ENCODE data around the gene OR2AT4.
A peak's percentile ranks its signal among the peaks of the same experiment; 100 is the strongest.
"Not testable (repeated sequence)": the region's sequence is repeated elsewhere in the genome, so short reads cannot be mapped to it uniquely, and the experiment has no call there.

Gene OR2AT4

DNA sequence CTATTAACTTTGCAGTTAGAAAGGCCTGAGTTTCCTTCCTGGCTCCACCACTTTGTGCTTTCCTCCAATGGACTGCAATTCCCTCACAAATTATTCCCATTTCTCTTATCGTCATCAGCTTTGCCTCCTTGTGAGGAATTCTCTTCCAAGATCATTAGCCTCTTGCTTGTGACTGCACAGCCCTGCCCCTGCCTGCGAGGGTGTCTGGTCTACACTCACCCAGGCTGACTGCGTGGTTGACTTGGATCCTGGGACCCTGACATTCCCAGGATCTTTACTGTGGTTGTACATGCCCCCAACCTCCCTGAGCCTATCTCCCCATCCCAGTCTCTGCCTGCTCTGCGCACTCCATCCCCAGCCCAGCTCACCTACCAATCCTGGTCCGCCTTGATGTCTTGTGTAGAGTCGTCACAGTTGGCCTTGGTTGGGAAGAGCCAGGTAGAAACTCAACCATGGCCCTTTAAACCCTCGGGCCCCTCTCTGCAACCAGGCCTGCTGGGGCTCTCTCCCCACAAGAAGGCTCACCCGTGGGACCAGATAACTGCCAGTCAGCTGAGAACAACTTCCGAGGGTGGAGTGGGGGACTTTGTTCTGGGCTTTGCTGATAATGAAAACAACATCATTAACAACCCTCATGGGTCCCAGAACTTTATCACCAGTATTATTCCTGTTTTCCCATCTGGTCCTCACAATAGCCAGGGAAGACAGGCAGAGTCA, at the start of gene OR2AT4:
TSS of gene OR2AT4 (minus strand) at position 421 of the 717 bp plus-strand sequence.
- no peak for DNase-seq

DNA sequence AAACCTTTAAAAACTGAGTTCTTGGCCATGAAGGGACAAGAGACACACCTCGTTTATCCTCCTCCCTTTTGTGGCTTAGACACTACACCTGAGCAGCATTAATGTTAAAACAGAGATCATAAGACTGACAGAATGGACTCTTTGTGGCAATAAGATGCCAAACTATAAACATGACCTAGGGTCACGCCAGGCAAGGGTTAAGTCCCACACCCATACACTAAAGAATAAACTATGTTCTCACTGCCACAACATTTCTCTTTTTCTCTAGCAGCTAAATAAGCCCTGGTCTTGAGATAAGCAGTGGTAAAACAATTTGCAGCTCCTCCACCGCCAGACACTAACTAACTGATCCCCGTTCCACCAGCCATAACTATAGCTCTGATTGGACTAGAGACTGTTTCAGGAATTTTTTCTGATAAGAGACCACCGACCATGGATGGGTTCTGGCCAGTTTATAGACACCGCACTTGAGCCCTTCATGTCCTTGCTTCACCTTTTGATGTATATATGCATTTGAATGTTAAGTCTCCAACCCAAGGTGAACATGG, 49.4 kb upstream of the OR2AT4 start:
- DNase-seq, result no peak

DNA sequence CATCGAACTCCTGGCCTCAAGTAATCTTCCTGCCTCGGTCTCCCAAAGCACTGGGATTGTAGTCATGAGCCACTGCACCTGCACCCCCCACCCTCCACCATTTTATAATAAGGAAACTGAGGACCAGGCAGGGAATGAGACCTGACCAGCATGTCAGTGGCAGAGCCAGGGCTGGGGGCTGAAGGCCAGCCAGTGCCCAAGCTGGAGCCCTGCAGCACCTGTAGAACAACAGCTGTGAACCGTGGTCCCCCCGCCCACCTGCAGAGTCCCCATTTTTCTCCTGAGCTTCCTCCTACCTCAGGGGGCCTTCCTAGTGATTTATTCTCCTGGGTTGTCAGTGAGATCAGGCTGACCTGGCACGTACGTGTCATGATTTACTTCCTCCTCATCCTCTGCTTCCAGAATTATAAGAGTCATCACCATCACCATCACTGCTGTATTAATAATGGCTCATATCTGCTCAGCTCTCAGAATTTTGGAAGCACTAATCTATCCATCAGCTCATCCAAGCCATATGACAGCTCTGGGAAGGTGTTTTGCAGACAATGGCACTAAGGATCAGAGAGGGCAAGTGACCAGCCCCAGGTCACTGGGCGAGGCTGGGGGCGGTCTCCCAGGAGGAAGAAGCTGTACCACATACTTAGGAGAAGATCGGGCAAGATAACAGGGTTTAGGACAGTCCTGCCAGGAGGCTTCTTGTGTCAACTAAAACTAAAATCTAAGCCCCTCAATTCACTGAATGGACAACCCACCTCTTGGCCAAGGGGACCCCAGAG, 48.7 kb upstream of the OR2AT4 start:
- DNase-seq, result no peak

DNA sequence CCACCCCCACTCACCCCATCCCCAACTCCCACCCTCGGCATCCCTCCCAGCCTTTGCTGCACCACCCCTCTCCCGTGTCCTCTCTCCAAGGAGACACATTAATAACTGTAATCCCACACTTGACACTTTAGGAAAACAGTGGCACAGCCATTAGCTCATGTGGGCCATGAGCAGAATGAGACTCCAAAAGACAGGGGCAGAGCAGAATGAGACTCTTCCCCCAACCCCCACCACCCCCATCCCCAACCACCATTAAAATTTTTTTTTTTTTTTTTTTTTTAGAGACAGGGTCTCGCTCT, 48.0 kb upstream of the OR2AT4 start:
- DNase-seq, result no peak

DNA sequence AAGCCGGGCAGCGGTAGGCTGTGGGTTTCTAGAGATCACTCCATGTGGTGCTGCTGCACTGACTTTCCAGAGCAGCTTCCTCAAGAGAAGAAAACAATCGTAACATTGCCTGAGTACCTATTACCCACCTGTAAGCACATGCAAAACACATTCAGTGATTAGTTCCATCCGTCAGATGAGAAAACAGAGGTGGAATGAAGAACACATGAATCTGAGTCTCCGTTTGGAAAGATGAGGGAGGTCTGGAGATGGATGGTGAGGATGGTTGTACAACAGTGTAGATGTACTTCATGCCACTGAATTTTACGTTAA, 46.7 kb upstream of the OR2AT4 start:
- DNase-seq, result no peak

DNA sequence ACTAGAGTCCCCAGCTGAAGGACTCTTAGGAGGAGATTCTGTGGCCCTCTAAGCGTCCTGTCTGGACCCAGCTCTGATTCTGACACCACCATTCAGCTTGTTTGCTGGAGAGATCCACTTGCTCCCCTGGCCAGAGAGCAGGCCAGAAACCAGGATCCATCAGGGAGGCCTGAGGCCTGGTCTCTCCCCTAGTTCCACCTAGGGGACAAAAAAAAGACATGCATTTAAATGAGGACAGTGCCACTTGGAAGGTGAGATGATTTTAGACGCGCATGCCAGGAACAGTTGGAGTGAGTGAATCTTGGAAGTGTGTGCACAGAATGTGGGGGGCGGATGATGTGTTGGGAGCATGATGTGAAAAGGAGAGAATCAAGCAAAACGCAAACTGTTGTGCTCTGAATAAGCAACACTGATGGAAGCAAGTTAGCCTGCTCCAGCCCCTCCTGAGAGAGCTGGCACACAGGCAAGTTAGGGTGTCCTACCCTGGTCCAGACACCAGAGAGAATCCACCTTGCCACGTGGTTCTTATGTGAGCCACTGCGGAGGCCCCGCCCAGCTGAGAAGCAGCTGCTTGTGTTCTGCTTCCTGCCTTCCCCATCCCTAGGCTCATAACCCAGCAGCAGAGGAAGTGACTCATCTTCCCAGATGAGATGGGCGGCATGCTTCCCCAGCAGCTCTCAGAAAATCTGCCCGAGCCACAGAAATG, 46.2 kb upstream of the OR2AT4 start:
- DNase-seq, result peak; percentile 84

DNA sequence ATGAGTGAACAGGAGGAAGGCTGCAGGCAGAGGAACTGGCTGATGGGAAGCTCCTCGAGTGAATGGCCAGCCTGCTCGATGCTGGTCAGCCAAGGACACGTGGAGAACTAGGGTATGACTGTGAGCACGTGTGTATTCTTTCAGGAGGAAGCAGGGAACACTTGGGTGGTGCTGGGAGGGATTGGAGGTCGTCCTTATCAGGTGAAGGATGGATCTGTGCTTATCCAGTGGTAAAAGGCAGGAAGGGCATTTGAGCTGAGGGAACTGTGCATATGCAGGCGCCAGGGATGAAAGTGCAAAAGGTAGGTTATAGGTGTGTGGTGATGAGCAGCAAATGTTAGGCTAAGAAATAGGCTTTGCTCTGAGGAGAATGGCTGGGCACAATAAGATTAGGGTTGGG, 44.5 kb upstream of the OR2AT4 start:
- no peak for DNase-seq

DNA sequence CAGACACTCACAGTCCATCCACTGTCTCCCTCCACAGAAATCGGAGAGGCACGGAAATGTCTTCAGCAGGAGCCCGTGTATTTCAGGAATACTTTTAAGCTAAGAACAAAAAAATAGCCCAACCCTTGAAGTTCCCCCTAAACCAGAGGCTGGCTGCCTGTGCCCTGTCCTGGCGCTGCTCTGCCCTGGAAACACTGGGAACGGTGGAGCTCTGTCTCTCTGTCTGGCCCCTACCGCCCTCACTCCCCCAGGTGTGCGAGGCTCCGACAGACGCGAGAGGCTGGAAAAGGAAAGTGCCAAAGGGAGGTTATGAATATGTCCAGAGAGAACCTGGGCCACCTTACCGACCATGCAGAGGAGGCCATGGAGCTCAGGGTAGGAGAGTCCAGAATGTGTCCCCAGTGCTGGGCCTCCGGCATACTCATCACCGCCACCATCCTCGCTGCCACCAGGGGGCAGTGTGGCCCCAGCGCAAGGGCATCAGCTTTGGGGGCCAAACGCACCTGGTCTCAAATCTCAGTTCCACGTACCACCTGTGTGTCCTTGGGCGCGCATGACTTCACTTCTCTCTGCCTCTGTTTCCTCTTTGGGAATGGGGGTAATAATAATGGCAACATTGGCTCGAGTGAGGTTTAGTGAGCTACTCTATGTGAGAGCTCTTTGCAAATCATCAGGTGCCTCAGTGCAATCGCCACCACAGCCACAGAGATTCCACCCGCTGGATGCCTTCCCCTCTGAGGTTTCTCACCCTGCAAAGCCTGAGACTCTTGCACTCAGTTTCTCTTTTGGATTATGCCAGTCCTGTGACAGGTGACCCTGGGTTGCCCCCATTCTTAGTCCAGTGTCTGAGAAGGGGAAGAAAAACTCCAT, 43.8 kb upstream of the OR2AT4 start:
- DNase-seq, result peak; percentile 69

DNA sequence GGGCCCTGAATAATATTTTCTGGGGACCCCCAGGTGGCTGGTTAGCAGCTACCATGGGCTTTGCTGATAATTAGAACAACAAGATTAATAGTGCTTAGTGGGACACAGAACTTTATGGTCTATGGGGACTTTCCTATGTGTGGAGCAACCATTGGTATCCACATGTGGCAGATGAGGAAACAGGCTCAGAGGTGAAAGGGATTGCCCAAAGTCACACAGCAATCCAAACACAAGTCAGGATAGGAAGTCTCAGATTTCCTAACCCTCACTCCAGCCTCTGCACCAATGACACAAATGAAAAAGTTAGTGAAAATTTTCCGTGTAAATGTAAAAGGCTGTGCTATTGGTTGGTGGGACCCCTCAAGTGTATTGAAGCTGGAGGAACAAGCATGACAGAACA, 39.0 kb upstream of the OR2AT4 start:
- no peak for DNase-seq

DNA sequence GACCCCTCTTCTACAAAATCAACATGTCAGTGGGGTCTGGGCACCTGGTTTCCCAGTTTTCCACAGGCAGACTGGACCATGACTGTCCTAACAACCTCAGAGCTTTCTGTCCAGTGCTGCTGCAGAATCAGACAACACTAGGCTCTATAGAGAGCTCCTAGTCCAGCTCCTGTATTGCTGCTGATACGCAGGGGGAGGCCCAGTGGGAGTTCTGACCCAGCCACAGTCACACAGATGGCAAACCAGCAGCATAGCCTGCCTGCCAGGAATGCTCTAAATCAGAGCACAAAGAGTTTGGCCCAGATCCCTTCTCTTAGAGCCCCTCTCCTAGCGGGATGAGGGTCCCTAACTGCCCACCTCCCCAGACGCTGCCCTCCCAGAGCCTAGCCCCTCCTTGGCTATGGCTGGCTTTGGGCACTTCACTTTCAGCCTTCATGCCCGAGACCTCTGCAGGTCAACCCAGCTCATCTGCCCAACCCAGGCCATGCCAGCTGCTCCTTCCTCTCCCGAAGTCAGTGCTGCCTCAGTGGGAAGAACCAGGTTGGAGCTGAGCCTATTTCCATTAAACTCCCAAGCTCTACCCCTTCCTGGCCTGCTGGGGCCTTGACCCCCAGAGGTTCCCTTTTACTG, 38.5 kb upstream of the OR2AT4 start:
- DNase-seq, result peak; percentile 45

DNA sequence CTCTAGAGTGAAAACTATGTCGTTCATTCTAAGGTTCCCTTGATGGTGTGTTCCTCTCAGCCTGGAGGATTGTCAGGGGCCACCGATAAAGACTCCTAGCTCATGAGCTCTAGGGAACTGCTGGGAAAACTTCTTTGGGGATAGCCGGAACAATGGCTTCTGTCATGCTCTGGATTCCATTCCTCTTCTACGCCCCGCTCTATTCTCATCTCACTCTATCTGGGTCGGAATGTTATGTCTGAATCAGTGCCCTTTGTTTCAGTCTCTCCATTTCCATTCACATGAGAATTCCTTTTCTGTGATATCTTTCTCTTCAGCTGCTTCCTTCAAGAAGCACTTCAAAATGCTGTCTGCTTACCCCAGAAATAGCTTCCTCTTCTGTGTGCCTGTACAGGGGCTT, 37.3 kb upstream of the OR2AT4 start:
- no peak for DNase-seq

DNA sequence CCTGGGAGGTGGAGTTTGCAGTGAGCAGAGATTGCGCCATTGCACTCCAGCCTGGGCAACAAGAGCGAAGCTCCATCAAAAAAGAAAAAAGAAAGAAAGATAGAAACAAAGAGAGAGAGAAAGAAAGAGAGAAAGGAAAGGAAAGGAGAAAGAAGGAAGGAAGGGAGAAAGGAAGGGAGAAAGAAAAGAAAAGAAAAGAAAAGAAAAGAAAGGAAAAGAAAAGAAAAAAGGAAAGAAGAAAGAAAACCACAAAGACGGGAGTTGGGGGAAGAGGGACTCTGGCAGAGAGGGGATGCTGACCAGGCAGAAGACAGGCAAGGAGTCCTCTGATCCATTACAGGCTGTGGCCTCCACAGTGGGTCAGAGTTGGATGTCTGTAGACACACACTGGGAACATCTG, 35.4 kb upstream of the OR2AT4 start:
- DNase-seq, result no peak

DNA sequence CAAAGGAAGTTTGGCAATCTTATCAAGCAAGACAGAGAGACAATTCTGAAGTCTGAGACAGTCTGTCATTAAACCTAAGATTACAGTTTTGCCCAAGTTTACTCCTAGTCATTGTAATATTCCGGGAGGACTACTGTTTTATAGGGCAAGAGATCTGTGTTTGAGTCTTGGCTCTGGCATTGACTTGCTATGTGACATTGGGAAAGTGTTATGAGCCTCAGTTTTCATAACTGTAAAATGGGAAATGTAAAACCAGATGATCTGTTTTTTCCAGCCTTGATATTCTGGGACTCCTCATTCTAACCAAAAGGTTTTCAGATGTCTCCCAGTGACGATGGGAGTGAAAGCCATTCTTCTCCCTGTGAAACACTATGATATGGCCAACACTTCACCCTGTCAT, 29.9 kb upstream of the OR2AT4 start:
- DNase-seq, result no peak

DNA sequence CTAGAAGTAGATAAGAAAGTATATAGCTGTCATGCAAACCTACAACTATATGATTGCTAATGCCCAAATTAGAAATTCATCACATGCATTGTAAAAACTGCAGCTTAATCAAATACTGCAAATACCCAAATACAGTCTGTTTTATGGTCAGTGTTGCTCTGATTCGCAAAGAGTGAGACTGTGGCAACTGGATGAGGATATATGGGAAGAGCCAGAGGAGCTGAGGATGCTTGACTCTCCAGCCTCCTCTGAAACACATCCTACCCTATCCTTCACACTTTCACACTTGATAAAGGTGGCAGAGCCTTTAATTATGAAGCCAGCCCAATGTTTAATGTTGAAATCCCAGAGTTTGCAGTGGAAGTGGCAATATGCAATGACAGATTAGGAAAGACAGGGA, 21.9 kb upstream of the OR2AT4 start:
- no peak for DNase-seq

DNA sequence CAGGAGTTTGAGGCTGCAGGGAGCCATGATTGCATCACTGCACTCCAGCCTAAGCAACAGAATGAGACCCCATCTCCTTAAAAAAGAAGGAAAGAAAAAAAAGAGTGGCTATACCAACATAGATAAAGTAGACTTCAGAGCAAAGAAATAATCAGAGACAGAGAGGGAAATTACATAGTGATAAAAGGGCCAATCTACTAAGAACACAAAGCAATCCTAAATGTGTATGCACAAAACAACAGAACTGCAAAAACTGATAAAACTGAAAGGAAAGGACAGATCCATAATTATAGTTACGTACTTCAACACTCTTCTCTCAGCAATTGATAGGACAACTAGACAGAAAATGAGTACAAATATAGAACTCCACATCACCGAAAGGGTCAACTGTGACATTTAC, 17.8 kb upstream of the OR2AT4 start:
- DNase-seq, result no peak

DNA sequence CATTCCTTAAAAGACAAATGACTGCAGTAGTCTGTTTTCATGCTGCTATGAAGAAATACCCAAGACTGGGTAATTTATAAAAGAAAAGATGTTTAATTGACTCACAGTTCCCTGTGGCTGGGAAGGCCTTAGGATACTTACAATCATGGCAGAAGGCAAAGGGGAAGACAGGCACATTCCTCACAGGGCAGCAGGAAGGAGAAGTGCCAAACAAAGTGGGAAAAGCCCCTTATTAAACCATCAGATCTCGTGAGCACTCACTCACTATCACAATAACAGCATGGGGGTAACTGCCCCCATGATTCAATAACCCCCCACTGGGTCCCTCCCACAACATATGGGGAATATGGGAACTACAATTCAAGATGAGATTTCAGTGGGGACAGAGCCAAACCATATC, 16.4 kb upstream of the OR2AT4 start:
- no peak for DNase-seq

DNA sequence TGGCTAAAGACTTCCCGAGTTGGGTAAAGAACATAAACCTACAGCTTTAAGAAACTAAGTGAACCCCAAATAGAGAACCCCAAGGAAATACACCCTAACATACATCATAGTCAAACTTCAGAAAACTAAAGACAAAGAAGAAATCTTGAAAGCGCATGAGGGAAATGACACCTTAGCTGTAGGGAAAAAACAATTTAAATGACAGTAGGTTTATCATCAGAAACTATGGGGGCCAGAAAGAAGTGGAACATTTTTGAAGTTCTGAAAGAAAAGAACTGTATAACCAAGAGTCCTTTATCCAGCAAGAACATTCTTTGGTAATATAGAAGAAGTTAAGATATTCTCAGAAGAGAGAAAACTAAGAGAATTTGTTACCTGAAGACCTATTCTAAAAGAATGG, 15.5 kb upstream of the OR2AT4 start:
- no peak for DNase-seq

DNA sequence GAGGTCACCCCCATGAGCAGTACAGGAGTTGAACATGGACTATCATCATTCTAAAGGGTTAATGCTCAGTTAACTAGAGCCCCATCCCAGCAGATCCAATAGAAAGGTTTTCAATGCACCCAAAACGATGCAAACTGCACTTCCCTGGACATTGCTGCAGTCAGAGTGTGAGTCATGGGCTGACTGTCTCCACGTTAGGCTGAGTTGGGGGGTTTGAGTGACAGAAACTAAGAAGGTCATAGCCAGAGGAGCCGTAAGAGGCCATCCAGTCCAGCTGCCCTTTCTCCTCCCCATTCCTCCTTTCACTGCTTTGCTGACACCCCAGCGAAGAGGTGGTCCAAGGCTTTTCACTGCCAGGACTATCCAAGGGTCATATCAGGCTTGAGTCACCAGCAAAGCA, 10.5 kb upstream of the OR2AT4 start:
- no peak for DNase-seq

DNA sequence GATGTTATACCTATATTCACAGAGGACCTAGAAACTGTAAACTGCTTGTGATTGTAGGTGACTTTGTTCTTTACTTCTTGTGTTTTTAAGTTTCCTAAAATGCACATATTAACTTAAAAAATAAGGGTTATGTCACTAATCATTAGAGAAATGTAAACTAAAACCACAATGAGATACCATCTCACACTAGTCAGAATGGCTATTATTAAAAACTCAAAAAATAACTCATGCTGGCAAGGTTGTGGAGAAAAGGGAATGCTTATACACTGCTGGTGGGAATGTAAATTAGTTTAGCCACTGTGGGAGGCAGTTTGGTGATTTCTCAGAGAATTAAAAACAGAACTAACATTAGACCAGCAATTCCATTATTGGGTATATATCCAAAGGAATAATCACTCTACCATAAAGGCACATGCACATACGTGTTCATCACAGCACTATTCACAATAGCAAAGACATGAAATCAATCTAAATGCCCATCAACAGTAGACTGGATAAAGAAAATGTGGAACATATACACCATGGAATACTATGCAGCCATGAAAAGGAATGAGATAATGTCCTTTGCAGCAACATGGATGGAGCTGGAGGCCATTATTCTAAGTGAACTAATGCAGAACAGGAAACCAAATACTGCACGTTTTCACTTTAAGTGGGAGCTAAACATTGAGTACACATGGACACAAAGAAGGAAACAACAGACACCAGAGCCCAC, 9.4 kb upstream of the OR2AT4 start:
- not testable (repeated sequence) for DNase-seq

DNA sequence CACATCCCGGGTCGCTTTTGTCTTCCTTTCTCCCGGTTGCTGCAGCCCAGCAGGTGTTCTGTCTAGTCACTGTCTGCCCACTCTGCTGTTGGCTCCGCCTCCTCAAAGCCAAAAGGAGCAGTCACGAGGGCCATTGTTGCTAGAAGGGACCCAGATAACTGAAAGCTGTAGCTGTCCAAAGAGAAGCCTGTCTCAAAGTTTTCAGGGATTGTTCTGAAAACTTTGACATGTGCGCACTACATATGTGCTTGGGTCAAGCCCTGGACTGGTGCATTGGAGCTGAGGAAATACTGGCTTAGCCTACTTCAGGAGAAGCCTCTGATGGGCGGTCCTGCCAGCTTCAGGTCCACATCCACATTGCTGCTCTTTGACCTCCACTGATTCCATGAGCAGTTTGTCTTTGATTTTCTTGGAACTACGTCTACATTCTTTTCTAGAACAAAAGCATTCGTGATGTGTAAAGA, 8.8 kb upstream of the OR2AT4 start:
- DNase-seq, result peak; percentile 44

DNA sequence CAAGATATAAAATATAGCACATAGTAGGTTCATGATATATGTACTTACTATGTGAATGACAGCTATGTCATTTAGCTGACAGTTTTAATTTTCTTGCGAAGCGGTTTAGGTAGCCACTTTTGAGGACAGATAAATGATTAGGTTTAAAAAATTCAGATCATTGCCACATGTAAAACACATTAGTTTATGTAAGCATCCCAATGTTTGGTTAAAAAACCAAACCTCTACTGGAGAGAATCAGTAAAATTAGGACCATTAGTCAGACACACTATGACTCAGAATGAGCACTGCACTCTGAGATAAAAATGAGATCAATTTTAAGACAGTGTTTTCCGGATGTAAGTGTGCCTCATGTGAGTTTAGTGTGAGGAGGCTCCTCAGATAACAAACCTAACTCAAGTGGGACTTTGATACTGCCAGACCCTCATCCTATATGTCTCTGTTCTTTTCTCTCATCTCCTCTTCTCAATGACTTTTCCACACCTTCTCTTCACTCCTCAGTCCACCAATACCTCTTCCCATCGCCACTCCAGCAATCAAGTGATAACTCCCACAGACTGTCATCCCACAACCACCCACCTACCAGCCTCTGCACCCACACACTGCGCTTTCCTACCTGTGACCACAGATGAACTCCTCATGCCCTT, 6.8 kb upstream of the OR2AT4 start:
- DNase-seq, result no peak

Measured in NCI-H69 (cell line).